ENCODE measurements around the gene OTOP3. TPM values are rescaled to one million over a fixed set of nuclear protein-coding genes. Genes with fewer than 3 reads are reported as not detected.

The OTOP3 gene
- polyA plus RNA-seq, 4 donors: not detected

DNA sequence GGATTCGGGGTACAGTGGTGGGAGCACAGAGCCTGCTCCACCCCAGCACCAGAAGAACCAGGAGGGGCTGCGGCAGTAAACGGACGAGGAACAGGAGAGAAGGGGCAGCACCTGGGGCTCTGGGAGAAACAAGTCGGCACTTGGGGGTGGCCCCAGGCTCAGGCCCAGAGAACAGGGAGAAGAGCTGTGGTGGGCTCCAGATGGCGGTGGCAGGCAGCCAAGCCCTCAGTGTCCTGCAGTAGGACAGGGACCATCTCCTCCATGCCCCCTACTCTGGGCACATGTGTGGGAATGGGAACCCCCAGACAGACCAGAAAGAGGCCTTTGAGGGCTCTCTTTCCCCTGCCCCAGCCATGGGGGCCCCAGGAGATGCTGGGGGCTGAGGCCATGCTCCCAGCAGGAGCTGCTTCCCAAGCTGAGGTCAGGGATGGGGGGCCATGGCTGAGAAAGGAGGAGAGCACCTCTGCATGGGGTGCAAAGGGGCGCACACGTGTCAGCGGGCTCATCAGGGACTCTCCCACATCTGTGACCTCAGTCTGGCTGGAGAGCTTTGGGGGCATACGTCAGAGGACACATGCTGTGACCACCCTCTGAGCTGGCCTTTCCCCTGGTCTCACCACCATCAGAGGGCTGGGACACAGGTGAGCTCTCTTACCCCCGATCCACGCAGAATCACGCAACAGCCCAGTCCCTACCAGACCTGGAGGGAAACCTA lies 19.4 kb upstream of the OTOP3 start:
- DNase-seq (ENCODE audit: low read depth in 4 of 4, low spot score in 3 of 4): no peak

DNA sequence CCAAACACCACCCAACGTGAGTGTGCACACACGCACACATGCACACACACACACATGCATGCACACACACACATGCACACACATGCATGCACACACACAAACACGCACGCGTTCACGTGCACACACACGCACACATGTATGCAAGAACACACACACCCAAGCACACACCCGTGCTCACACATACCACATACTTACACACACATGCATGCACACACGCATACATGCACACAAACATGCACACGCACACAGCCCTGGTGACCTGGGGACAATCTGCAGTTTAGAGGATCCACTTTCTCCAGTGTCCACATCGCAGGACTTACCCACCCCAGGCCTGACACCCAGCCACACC lies 18.9 kb upstream of the OTOP3 start:
- no peak for DNase-seq (ENCODE audit: low read depth in 4 of 4, low spot score in 3 of 4)

DNA sequence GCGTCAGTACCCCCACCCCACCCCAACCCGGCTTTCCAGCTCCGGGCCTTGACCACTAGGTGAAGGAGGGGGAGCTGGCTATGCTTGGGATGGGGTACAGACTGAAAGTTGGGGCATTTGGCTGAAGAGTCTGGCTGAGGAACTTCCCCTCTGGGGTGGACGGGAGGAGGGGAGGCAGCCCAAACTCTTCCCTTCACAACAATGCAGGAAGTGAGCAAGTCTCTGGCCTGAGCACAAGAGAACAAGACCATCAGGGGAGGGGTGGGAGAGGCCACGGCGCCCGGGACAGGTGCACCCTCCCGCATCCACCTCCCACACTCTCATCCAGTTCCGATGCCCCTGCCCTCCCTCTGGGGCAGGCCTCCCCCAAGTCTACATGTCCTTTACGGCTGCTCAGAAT lies 18.3 kb upstream of the OTOP3 start:
- no peak for DNase-seq (ENCODE audit: low read depth in 4 of 4, low spot score in 3 of 4)

DNA sequence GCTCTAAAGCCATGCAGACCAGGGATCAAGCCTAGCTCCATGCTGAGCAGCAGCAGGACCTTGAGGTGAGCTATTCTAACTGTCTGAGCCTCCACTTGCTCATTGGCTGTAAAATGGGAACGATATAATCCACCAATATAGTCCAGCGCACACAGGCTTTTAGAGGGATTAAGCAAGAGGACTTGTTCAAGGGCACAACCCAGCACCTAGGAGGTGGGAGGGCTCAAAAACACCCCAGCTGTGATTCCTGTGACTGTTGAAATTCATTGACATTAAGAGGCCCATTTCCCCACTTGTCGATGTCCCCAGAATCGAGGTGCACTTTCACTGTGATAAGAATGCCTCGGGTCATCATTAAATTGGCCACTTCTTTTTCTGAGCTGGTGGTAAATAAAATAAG lies 16.8 kb upstream of the OTOP3 start:
- no peak for DNase-seq (ENCODE audit: low read depth in 4 of 4, low spot score in 3 of 4)

DNA sequence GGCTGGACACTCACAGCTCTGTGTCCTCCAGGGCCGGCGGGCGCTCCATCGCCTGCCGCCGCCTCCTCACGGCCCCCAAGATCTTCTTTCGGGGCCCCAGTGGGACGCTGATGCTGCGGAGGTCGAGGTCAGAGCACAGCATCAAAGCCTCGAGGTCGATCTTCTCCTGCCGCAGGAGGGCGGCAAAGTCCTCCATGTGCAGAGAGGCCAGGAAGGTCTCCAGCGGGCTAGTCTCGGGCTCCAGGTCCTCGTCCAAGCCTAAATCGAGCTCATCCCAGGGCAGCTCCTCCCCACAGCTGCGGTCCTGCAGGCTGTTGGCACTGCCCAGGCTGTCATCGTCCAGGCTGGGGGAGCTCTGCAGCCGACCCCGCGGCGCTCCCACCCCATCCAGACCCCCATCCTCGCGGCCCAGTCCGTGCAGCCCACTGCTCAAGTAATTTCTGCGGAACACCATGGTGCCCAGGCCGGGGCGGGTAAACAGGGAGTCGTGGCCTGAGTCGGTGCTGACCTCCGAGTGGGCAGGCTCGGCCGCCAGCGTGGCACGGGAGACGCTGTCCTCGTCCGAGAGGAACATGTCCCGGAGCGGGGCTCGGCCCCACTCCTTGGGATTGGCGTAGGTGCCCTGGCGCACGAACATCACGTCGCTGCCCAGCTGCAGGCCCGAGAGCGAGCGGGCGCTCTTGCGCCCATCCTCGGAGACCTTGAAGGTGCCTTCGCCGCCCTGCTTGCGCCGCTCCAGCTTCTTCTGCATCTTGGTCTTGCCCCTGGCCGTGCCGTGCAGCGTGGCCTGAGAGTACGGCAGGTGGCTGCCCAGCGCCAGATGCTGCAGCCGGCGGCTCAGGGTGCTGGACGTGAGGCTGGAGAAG lies 16.0 kb upstream of the OTOP3 start:
- DNase-seq (ENCODE audit: low read depth in 4 of 4, low spot score in 3 of 4): no peak

- no peak for DNase-seq (ENCODE audit: low read depth in 4 of 4, low spot score in 3 of 4)
Observed at GRCh38 chr17:74920306-74920620, 15.4 kb upstream of the OTOP3 start.

DNA sequence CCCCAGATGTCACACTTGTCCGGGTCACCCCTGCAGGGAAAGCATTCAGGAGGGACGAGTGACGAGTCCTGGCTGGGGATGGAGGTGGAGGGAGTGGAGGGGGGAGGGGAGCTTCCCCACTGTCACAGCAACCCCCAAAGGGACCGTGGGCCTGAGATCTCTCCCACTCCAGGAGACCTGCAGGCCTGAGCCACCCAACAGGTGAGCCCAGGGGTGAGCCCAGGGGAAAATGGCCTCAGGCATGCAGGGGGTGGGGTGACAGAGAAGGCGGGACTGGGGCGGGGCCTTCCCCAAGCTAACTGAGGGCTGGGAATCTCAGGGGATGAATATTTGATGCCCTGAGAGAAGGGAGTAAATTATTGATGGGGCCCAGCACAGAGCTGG lies 15.1 kb upstream of the OTOP3 start:
- no peak for DNase-seq (ENCODE audit: low read depth in 4 of 4, low spot score in 3 of 4)

DNA sequence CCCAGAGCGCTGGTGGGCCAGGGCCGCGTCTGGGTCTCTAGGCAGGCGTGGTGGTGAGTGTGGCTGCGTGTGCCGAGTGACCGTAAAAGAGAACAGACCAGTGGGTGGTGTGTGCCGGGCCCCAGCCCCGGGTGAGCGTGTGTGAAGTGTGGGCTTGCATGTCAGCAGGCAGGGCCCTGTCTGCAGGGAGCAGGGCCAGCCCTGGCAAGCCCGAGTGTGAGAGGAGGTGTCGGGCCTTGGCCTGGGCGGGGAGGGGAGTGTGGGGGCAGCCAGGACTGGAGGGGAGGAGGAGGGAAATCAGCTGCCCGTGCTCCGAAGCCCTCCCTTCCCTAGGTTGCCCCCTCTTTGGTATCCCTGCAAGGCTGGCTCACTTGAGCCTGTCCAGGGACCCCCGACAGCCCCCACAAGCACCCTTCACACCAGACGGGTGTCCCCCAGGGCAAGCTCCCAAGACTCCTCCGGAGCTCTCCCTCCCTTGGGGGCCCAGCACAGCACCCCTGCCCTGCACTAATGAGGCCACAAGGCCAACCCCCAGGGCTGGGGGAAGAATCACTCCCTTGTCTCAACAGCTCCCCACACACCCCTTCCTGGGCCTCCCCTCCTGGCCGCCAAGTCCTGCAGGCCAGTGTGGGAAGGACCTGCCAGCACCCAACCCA lies 14.5 kb upstream of the OTOP3 start:
- no peak for DNase-seq (ENCODE audit: low read depth in 4 of 4, low spot score in 3 of 4)

GRCh38 chr17:74921769-74922168 lies 13.9 kb upstream of the OTOP3 start:
- no peak for DNase-seq (ENCODE audit: low read depth in 4 of 4, low spot score in 3 of 4)

DNA sequence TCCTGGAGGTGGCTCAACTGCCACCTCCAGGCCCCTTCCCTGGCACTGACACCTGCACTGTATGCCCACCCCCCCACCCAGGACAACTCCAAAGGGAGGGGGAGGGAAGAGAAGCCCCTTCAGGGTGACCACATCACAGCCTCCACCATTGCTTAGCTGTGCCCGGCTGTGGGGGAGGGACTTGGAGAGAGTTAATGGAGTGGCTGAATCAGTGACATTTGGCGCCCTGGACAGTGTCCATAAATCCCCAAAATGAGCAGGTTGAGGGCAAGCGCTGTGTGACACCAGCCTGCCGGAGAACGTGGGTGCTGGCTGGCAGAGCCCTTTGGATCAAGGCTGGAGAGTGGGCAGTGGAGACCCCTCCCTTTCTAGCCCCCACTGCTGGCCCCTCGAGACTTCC lies 13.5 kb upstream of the OTOP3 start:
- no peak for DNase-seq (ENCODE audit: low read depth in 4 of 4, low spot score in 3 of 4)

- DNase-seq (ENCODE audit: low read depth in 4 of 4, low spot score in 3 of 4): no peak
Observed at GRCh38 chr17:74922694-74923537, 12.8 kb upstream of the OTOP3 start, which contains the start of gene USH1G. Gene USH1G (minus strand): TSS chr17:74923255. CDS start chr17:74923073, 182 bp downstream.

GRCh38 chr17:74923538-74924249 lies 12.0 kb upstream of the OTOP3 start:
- no peak for DNase-seq (ENCODE audit: low read depth in 4 of 4, low spot score in 3 of 4)

DNA sequence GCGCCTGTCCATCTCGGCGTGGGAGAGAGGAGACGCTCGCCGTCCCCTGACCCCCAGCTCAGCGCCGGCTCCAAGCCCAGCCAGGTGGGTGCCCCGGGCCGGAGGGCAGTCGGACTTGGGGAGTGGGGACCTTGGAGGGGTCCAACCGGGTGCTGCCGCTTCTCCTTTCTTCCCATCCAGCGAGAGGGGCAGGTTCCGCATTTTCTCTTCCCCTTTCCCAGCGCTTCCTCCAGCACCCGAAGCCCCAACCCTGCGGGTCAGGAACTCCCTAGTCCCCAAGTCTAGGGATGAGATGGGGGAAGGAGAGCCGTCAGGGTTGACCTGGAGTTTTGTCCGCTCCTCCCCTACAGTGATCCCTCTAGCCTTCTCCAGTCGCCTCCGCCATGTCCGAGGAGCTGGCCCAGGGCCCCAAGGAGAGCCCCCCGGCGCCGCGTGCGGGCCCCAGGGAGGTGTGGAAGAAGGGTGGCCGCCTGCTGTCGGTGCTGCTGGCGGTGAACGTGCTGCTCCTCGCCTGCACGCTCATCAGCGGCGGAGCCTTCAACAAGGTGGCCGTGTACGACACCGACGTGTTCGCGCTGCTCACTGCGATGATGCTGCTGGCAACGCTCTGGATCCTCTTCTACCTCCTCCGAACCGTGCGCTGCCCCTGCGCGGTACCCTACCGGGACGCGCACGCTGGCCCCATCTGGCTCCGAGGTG lies 11.3 kb upstream of the OTOP3 start, which contains the start of gene OTOP2:
Gene OTOP2 (plus strand): TSS at position 24 of the 699 bp plus-strand sequence. CDS start 360 bp downstream, at position 384.
- no peak for DNase-seq (ENCODE audit: low read depth in 4 of 4, low spot score in 3 of 4)

GRCh38 chr17:74925242-74925641 lies 10.5 kb upstream of the OTOP3 start:
- no peak for DNase-seq (ENCODE audit: low read depth in 4 of 4, low spot score in 3 of 4)

DNA sequence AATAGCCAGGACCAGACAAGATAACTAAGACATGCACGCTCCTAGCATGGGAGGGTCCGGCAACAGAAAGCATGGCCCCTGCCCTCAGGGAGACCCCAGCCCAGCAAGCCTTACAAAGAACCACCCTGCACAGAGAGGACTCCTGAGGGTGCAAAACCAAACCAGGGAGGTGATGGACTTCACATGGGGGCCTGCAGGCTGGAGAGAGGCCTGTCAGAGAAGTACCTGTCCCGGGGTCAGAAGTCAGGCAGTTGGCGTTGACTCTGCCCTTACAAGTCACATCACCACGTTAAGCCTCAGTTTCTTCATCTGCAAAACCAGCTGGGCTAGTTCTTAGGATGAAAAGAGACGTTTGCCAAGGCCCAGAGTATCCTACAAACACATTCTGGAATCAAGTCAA lies 6.9 kb upstream of the OTOP3 start:
- DNase-seq (ENCODE audit: low read depth in 4 of 4, low spot score in 3 of 4): no peak

DNA sequence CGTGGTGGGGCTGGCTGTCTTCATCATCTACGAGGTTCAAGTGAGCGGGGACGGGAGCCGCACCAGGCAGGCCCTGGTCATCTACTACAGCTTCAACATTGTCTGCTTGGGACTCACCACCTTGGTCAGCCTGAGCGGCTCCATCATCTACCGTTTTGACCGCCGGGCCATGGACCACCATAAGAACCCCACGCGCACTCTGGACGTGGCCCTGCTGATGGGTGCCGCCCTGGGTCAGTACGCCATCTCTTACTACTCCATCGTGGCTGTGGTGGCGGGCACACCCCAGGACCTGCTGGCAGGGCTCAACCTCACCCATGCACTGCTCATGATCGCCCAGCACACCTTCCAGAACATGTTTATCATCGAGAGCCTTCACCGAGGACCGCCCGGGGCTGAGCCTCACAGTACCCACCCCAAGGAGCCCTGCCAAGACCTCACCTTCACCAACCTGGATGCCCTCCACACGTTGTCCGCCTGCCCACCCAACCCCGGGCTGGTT lies 5.1 kb upstream of the OTOP3 start:
- DNase-seq (ENCODE audit: low read depth in 4 of 4, low spot score in 3 of 4): no peak

DNA sequence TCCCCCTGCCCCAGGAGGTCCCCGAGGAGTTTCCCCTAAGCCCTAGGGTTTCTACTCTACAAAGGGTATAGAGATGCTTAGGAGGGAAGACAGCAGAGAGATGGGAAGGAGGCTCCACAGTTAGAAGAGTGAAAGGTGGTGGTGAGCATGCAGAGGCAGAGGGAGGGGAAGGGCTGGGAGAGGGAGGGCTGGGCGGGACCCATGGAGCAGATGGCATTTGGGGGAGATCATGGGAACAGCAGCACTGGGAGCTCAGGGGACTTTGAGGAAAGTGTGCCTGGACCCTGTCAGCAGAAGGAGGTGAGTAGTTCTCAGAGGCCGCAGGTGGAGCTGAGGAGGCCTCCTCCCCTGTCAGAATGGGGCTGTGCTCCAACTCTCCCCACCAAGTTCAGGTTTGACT lies 650 bp upstream of the OTOP3 start:
- DNase-seq (ENCODE audit: low read depth in 4 of 4, low spot score in 3 of 4): no peak

DNA sequence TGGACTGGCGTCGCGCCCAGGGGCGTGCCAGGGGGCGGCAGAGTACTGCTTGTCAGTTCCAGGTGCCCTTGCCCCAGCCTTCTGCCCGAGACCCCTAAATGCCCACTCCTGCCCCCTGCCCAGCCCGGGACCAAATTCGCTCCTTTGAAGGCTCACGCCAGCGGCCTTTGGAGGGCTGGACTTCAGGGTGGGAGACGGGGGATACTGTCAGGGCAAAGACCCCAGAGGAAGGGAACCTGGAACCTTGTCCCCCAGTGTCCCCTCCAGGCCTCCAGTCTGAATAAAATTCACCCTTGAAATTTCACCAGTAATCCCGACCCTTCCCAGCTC lies 737 bp downstream of the OTOP3 start:
- no peak for DNase-seq (ENCODE audit: low read depth in 4 of 4, low spot score in 3 of 4)
